Measurements from ENCODE around the gene ASL. TPM values are rescaled to one million over a fixed set of nuclear protein-coding genes. Genes with fewer than 3 reads are reported as not detected.
A peak's percentile ranks its signal among the peaks of the same experiment; 100 is the strongest.

The ASL gene
- total RNA-seq, 4 donors from 2014 or later, result 7.2 to 63.2 (median 22.4) TPM

DNA sequence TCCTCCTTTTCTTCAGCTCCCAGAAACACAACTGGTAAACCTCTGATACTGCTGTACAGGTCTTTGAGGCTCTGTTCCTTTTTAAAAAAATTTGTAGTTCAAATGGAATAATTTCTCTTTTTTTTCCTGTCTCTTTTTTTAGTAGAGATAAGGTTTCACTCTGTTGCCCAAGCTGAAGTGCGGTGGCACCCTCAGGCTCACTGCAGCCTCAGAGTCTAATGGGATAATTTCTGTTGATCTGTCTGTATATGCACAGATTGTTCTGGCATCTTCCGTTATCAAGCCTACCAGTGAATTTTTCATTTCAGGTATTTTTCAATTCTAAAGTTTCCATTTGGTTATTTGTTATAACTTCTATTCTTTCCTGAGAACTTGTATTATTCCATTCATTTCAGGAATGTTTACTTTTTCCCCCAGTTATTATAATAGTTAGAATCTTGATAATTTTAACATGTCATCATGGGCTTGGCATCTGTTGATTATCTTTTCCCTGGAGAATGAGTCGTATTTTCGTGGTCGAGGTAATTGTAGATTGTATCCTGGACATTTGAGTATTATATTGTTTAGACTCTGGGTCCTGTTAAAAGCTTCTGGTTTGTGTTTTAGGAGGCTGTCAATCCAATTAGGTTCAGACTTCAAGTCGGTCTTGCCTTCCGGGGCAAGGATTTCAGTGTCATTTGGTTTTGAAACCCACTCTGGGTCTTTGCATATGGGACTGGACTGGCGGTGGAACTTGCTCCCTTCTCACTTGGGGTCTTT, 63.6 kb downstream of the ASL start:
- no peak for TF ChIP-seq POLR2A (IDR thresholded peaks at IDR 0.05)
- TF ChIP-seq, protein P1, sequence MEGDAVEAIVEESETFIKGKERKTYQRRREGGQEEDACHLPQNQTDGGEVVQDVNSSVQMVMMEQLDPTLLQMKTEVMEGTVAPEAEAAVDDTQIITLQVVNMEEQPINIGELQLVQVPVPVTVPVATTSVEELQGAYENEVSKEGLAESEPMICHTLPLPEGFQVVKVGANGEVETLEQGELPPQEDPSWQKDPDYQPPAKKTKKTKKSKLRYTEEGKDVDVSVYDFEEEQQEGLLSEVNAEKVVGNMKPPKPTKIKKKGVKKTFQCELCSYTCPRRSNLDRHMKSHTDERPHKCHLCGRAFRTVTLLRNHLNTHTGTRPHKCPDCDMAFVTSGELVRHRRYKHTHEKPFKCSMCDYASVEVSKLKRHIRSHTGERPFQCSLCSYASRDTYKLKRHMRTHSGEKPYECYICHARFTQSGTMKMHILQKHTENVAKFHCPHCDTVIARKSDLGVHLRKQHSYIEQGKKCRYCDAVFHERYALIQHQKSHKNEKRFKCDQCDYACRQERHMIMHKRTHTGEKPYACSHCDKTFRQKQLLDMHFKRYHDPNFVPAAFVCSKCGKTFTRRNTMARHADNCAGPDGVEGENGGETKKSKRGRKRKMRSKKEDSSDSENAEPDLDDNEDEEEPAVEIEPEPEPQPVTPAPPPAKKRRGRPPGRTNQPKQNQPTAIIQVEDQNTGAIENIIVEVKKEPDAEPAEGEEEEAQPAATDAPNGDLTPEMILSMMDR (IDR thresholded peaks at IDR 0.05), result no peak
- intact Hi-C loops (cut with DNase I; ENCODE audit: low total_unique reads), result no loop called here
- no peak for DNase-seq
- no peaks in the 10 kb centered on the region for H3K4me1 ChIP-seq
- no peaks in the 10 kb centered on the region for H3K9me3 ChIP-seq
- no peak overlapping the region for H3K4me3 ChIP-seq
- H3K36me3 ChIP-seq, result no peaks in the 10 kb centered on the region
- H3K27me3 ChIP-seq, result no peaks in the 10 kb centered on the region
- no peak overlapping the region for H3K27ac ChIP-seq

DNA sequence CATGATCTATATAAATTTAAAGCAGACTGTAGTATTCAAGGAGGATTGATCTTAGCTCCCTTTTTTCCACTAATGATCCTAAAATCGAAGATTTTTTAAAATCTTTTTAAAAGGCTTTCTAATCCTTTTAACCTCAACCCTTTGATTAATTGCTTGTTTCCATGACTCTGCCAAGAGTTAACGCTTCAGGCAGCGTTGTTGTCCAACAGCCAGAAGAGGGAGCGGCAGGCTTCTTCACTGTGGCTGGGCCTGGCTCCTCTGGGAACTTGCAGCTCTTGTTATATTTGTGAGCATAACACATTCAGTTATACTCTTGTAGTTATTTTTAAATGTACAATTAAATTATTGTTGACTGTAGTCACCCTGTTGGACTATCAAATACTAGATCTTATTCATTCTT, 65.3 kb downstream of the ASL start:
- Histone ChIP-seq H3K4me1 (no peaks in the 10 kb centered on the region), H3K9me3 (no peaks in the 10 kb centered on the region), H3K4me3 (no peak overlapping the region), H3K27ac (peak overlapping the region; percentile 53 to 54), H3K36me3 (no peaks in the 10 kb centered on the region), H3K27me3 (no peaks in the 10 kb centered on the region)
- DNase-seq, result peak; percentile 76 to 77
- TF ChIP-seq, protein P1 (IDR thresholded peaks at IDR 0.05), result peak; percentile 60 to 71 (median 64)
- TF ChIP-seq POLR2A (IDR thresholded peaks at IDR 0.05), result no peak
- intact Hi-C loops (cut with DNase I; ENCODE audit: low total_unique reads), result loop anchor here (10.0 kb wide), 1 partner anchor 64 kb away; the partner anchor contains the start of gene TPST1

DNA sequence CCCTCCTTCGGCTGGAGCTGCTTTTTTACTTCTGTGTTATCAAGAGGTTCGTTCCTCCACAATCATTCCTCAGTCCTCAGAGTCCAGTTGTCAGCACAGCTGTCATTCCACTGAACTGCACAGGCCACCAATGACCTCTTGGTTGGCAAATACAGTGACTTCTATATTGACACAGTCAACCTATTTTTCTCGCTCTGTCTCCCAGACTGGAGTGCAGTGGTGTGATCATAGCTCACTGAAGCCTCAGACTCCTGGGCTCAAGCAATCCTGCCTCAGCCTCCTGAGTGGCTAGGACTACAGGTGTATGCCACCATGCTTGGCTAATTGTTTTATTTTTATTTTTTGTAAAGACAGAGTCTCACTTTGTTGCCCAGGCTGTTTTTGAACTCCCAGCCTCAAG, 66.7 kb downstream of the ASL start:
- TF ChIP-seq, protein P1 (IDR thresholded peaks at IDR 0.05), result no peak
- no peak for TF ChIP-seq POLR2A (IDR thresholded peaks at IDR 0.05)
- Histone ChIP-seq H3K4me3 (no peak overlapping the region), H3K36me3 (no peaks in the 10 kb centered on the region), H3K9me3 (no peaks in the 10 kb centered on the region), H3K27me3 (no peaks in the 10 kb centered on the region), H3K4me1 (no peaks in the 10 kb centered on the region), H3K27ac (no peak overlapping the region)
- intact Hi-C loops (cut with DNase I; ENCODE audit: low total_unique reads), result loop anchor here (10.0 kb wide), 1 partner anchor 62 kb away; the partner anchor contains the start of gene TPST1
- DNase-seq, result no peak

DNA sequence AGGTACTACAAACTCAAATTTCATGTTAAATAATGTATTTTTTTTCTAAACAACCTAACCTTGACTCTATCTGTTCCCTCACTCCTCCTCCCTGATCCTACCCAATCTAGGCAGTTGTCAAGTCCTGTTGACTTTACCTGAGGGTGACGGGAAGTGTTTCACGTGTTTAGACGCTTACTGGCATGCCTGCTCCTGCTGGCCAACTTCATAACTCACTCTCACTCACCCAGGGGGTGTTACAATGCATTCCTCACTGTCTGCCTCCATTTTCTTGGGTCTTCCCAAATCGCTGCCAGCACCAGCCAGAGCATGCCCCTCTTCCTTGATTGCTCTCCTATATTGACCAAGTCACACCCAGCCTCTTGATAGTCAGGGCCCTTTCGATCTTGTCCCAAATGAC, 67.4 kb downstream of the ASL start:
- H3K27me3 ChIP-seq, result no peaks in the 10 kb centered on the region
- H3K4me3 ChIP-seq, result no peak overlapping the region
- no peak for DNase-seq
- no peak overlapping the region for H3K27ac ChIP-seq
- no peaks in the 10 kb centered on the region for H3K9me3 ChIP-seq
- no peaks in the 10 kb centered on the region for H3K36me3 ChIP-seq
- H3K4me1 ChIP-seq, result no peaks in the 10 kb centered on the region
- TF ChIP-seq, protein P1 (IDR thresholded peaks at IDR 0.05), result no peak
- no peak for TF ChIP-seq POLR2A (IDR thresholded peaks at IDR 0.05)
- intact Hi-C loops (cut with DNase I; ENCODE audit: low total_unique reads), result loop anchor here (10.0 kb wide), 1 partner anchor 62 kb away; the partner anchor contains the start of gene TPST1

Other genes with a start within 250 kb of the ASL start
- gene VKORC1L1, start 202.7 kb upstream of the ASL start, total RNA-seq, result 10 to 100 TPM; 12.3 to 33.9 (median 20.6) TPM
- gene GUSB, start 93.6 kb upstream of the ASL start, total RNA-seq, result 10 to 100 TPM in 3 of 4 donors, 1 to 10 TPM in 1; 8.2 to 48.9 (median 32.8) TPM
- 10 to 100 TPM in 3 of 4 donors, 1 to 10 TPM in 1; 8.5 to 39.7 (median 37.6) TPM for gene CRCP, start 39.0 kb downstream of the ASL start, total RNA-seq
- 10 to 100 TPM; 21.0 to 97.0 (median 34.8) TPM for gene TPST1, start 129.5 kb downstream of the ASL start, total RNA-seq

Data from uterus (tissue), 4 donors.